Neural cell (in vitro differentiated cells): ENCODE measurements around the gene PRKAG2. TPM values are rescaled to one million over a fixed set of nuclear protein-coding genes. Genes with fewer than 3 reads are reported as not detected.

Experiments used
- H2AFZ ChIP-seq: fragments of 200-600, 300-800 bp; sonication (generic), shearing (Covaris generic); 2 replicates; pipeline ENCODE4 v1.6.0; 2014; ENCODE audit warnings: low read depth, mild to moderate bottlenecking, antibody characterized with exemption, low read length, moderate library complexity
- H3F3A ChIP-seq: fragments of 200-600 bp; shearing (Covaris generic); 2 replicates; pipeline ENCODE4 v1.6.1; 2016; ENCODE audit warnings: mild to moderate bottlenecking, moderate library complexity, mixed read lengths, antibody characterized with exemption, low read length; ENCODE audit not compliant: insufficient read depth, poor library complexity, severe bottlenecking
- H3K27ac ChIP-seq: fragments of 200-600, 300-800 bp; sonication (generic), shearing (Covaris generic); 2 replicates; pipeline ENCODE4 v1.5.1; 2014; ENCODE audit warnings: mild to moderate bottlenecking, low read length, moderate library complexity
- H3K27me3 ChIP-seq: fragments of 300-800, 200-600 bp; sonication (generic), shearing (Covaris generic); 2 replicates; pipeline ENCODE4 v1.6.0; 2014; ENCODE audit warnings: mild to moderate bottlenecking, low read depth, low read length, moderate library complexity; ENCODE audit not compliant: insufficient read depth
- H3K36me3 ChIP-seq: fragments of 300-800, 200-600 bp; sonication (generic), shearing (Covaris generic); 2 replicates; pipeline ENCODE4 v1.5.1; 2014; ENCODE audit warnings: mild to moderate bottlenecking, antibody characterized with exemption, low read length, moderate library complexity; ENCODE audit not compliant: insufficient read depth
- H3K4me2 ChIP-seq: fragments of 300-800, 200-600 bp; sonication (generic), shearing (Covaris generic); 2 replicates; pipeline ENCODE4 v1.6.0; 2014; ENCODE audit warnings: mild to moderate bottlenecking, low read length
- H3K4me3 ChIP-seq: fragments of 300-800, 200-600 bp; sonication (generic), shearing (Covaris generic); 2 replicates; pipeline ENCODE4 v1.5.1; 2014; ENCODE audit warnings: mild to moderate bottlenecking, low read length, moderate library complexity
- H3K79me2 ChIP-seq: fragments of 200-600 bp; shearing (Covaris generic); replicated peaks from 2 replicates; pipeline ENCODE4 v1.6.0; 2014; ENCODE audit warnings: mild to moderate bottlenecking, low read length, moderate library complexity; ENCODE audit not compliant: insufficient read depth
- H3K9ac ChIP-seq: fragments of 300-800, 200-600 bp; sonication (generic), shearing (Covaris generic); 2 replicates; pipeline ENCODE4 v1.6.1; 2016; ENCODE audit warnings: mild to moderate bottlenecking, low read length, mixed read lengths
- H3K9me2 ChIP-seq: fragments of 200-600 bp; shearing (Covaris generic); 2 replicates; pipeline ENCODE4 v1.6.1; 2016; ENCODE audit warnings: mild to moderate bottlenecking, low read length, mixed read lengths; ENCODE audit not compliant: insufficient read depth
- H3K9me3 ChIP-seq: fragments of 200-600, 300-800 bp; sonication (generic), shearing (Covaris generic); 2 replicates; pipeline ENCODE4 v1.6.1; 2016; ENCODE audit warnings: mild to moderate bottlenecking, mixed run types, low read length, moderate library complexity, mixed read lengths
- H4K20me1 ChIP-seq: fragments of 200-600 bp; shearing (Covaris generic); 2 replicates; pipeline ENCODE4 v1.6.1; 2016; ENCODE audit warnings: mild to moderate bottlenecking, mixed run types; ENCODE audit not compliant: insufficient read depth
- EP300 ChIP-seq: fragments of 450-650 bp; conservative IDR thresholded peaks from 2 replicates; pipeline ENCODE4 v1.6.1; 2014; ENCODE audit warnings: antibody characterized with exemption, mild to moderate bottlenecking, moderate library complexity; ENCODE audit not compliant: poor library complexity, severe bottlenecking
- EZH2 ChIP-seq: fragments of 200-600, 300-800 bp; shearing (Covaris generic), sonication (generic); IDR thresholded peaks from 2 replicates; pipeline ENCODE4 v1.6.1; 2014; ENCODE audit warnings: antibody characterized with exemption, low read length, borderline replicate concordance, mild to moderate bottlenecking; ENCODE audit not compliant: insufficient read depth, poor library complexity, severe bottlenecking
- MXI1 ChIP-seq: fragments of 450-650 bp; conservative IDR thresholded peaks from 2 replicates; pipeline ENCODE4 v1.6.1; 2014; ENCODE audit warnings: antibody characterized with exemption, mild to moderate bottlenecking; ENCODE audit not compliant: poor library complexity, severe bottlenecking
- POLR2AphosphoS5 ChIP-seq: IDR thresholded peaks from 2 replicates; pipeline ENCODE4 v1.6.1; 2012
- RAD21 ChIP-seq: fragments of 450-650 bp; conservative IDR thresholded peaks from 2 replicates; pipeline ENCODE4 v1.6.1; 2014; ENCODE audit warnings: antibody characterized with exemption, mild to moderate bottlenecking, moderate library complexity
- SMC3 ChIP-seq: fragments of 450-650 bp; conservative IDR thresholded peaks from 2 replicates; pipeline ENCODE4 v1.6.1; 2014; ENCODE audit warnings: antibody characterized with exemption, mild to moderate bottlenecking, moderate library complexity; ENCODE audit not compliant: poor library complexity
- TAF1 ChIP-seq: IDR thresholded peaks from 2 replicates; pipeline ENCODE4 v1.6.1; 2012; ENCODE audit warnings: low read depth
- polyA plus RNA-seq: library from polyadenylated mRNA; depleted of rRNA; stranded (reverse); fragments of >200 nt; gene quantifications from 2 replicates; pipeline ENCODE4 v1.2.3, GENCODE V29; 2014
- TF ChIP-seq, protein P1 (sequence below): fragments of 450-650 bp; IDR thresholded peaks from 2 replicates; pipeline ENCODE4 v1.5.1; 2014; ENCODE audit warnings: antibody characterized with exemption, mild to moderate bottlenecking, moderate library complexity; ENCODE audit not compliant: poor library complexity, severe bottlenecking
- TF ChIP-seq, protein P2 (sequence below): IDR thresholded peaks from 2 replicates; pipeline ENCODE4 v1.6.1; 2012; ENCODE audit warnings: borderline replicate concordance

The PRKAG2 gene
- polyA plus RNA-seq, 1 donor from 2014 or later, result 22.9 TPM

DNA sequence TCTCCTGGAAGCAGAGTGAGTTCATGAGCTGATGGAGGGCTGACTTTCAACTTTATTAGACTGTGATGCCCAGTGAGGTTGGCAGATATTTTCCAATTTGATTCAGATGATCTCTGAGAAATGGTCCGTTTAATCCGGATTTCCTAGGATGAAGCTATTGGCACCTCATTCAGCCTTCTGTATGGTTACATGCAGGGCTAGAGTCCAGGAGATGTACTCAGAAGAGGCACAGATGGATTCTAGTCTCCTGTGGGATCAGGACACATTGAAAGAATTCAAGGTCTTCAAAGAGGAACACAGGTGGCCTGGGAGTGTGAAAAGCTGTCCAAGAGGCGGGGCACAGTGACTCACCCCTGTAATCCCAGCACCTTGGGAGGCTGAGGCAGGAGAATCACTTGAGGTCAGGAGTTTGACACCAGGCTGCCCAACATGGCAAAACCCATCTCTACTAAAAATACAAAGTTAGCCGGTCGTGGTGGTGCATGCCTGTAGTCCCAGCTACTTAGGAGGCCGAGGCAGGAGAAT lies 334.2 kb downstream of the PRKAG2 start:
- no peaks in the 10 kb centered on the region for H3K9me2 ChIP-seq
- H2AFZ ChIP-seq, result no peak overlapping the region
- TF ChIP-seq, protein P1, sequence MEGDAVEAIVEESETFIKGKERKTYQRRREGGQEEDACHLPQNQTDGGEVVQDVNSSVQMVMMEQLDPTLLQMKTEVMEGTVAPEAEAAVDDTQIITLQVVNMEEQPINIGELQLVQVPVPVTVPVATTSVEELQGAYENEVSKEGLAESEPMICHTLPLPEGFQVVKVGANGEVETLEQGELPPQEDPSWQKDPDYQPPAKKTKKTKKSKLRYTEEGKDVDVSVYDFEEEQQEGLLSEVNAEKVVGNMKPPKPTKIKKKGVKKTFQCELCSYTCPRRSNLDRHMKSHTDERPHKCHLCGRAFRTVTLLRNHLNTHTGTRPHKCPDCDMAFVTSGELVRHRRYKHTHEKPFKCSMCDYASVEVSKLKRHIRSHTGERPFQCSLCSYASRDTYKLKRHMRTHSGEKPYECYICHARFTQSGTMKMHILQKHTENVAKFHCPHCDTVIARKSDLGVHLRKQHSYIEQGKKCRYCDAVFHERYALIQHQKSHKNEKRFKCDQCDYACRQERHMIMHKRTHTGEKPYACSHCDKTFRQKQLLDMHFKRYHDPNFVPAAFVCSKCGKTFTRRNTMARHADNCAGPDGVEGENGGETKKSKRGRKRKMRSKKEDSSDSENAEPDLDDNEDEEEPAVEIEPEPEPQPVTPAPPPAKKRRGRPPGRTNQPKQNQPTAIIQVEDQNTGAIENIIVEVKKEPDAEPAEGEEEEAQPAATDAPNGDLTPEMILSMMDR, result no peak
- no peak for TF ChIP-seq MXI1
- TF ChIP-seq EP300, result no peak
- no peak for TF ChIP-seq EZH2
- no peak for TF ChIP-seq POLR2AphosphoS5
- TF ChIP-seq, protein P2, sequence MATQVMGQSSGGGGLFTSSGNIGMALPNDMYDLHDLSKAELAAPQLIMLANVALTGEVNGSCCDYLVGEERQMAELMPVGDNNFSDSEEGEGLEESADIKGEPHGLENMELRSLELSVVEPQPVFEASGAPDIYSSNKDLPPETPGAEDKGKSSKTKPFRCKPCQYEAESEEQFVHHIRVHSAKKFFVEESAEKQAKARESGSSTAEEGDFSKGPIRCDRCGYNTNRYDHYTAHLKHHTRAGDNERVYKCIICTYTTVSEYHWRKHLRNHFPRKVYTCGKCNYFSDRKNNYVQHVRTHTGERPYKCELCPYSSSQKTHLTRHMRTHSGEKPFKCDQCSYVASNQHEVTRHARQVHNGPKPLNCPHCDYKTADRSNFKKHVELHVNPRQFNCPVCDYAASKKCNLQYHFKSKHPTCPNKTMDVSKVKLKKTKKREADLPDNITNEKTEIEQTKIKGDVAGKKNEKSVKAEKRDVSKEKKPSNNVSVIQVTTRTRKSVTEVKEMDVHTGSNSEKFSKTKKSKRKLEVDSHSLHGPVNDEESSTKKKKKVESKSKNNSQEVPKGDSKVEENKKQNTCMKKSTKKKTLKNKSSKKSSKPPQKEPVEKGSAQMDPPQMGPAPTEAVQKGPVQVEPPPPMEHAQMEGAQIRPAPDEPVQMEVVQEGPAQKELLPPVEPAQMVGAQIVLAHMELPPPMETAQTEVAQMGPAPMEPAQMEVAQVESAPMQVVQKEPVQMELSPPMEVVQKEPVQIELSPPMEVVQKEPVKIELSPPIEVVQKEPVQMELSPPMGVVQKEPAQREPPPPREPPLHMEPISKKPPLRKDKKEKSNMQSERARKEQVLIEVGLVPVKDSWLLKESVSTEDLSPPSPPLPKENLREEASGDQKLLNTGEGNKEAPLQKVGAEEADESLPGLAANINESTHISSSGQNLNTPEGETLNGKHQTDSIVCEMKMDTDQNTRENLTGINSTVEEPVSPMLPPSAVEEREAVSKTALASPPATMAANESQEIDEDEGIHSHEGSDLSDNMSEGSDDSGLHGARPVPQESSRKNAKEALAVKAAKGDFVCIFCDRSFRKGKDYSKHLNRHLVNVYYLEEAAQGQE, result no peak
- no peak for TF ChIP-seq RAD21
- no peak for TF ChIP-seq SMC3
- no peak for TF ChIP-seq TAF1

GRCh38 chr7:151541709-151542499 lies 335.0 kb downstream of the PRKAG2 start:
- Histone ChIP-seq H3K9me3 (no peaks in the 10 kb centered on the region), H3K4me3 (no peak overlapping the region)

More for the DNA sequence above, 334.2 kb downstream of the PRKAG2 start:
- Histone ChIP-seq H3K27me3 (no peaks in the 10 kb centered on the region), H3K4me3 (no peak overlapping the region), H4K20me1 (no peaks in the 10 kb centered on the region), H3K9me3 (no peaks in the 10 kb centered on the region), H3K79me2 (no peaks in the 10 kb centered on the region), H3K9ac (no peak overlapping the region), H3K4me2 (no peak overlapping the region), H3F3A (peaks cover 8% of the 10 kb centered on the region), H3K36me3 (no peaks in the 10 kb centered on the region), H3K27ac (no peak overlapping the region)

More at GRCh38 chr7:151541709-151542499, 335.0 kb downstream of the PRKAG2 start:
- peaks cover 8% of the 10 kb centered on the region for H3F3A ChIP-seq
- no peak overlapping the region for H3K4me2 ChIP-seq
- H3K9ac ChIP-seq, result no peak overlapping the region
- no peak overlapping the region for H2AFZ ChIP-seq
- no peak for TF ChIP-seq POLR2AphosphoS5
- TF ChIP-seq MXI1, result no peak
- no peak for TF ChIP-seq EP300
- TF ChIP-seq TAF1, result no peak
- no peak for TF ChIP-seq EZH2
- TF ChIP-seq RAD21, result no peak
- TF ChIP-seq, protein P1, result no peak
- TF ChIP-seq, protein P2, result no peak
- no peak for TF ChIP-seq SMC3
- H3K36me3 ChIP-seq, result no peaks in the 10 kb centered on the region
- no peaks in the 10 kb centered on the region for H3K27me3 ChIP-seq
- H3K79me2 ChIP-seq, result no peaks in the 10 kb centered on the region
- no peak overlapping the region for H3K27ac ChIP-seq
- H4K20me1 ChIP-seq, result no peaks in the 10 kb centered on the region
- no peaks in the 10 kb centered on the region for H3K9me2 ChIP-seq
